Brain microvascular endothelial cell (primary cell): ENCODE data around the gene NDUFA5.
"Not testable (repeated sequence)": the region's sequence is repeated elsewhere in the genome, so short reads cannot be mapped to it uniquely, and the experiment has no call there.

ENCODE experiments used
- DNase-seq: peaks from one replicate; pipeline ENCODE4 v3.0.0-alpha.2; 2020
- H3K27ac ChIP-seq: fragments of 250-450 bp; sonication (Bioruptor Pico); 2 replicates; pipeline ENCODE4 v1.5.1; 2020; ENCODE audit warnings: mild to moderate bottlenecking, moderate library complexity
- H3K27me3 ChIP-seq: fragments of 250-450 bp; sonication (Bioruptor Pico); replicated peaks from 2 replicates; pipeline ENCODE4 v1.5.1; 2020; ENCODE audit warnings: mild to moderate bottlenecking
- H3K36me3 ChIP-seq: fragments of 250-450 bp; sonication (Bioruptor Pico); replicated peaks from 2 replicates; pipeline ENCODE4 v1.5.1; 2020; ENCODE audit warnings: mild to moderate bottlenecking
- H3K4me3 ChIP-seq: 2 replicates; pipeline ENCODE4 v1.5.1; 2011; ENCODE audit warnings: low read depth, mild to moderate bottlenecking, control low read depth, low read length, moderate library complexity
- in situ Hi-C: cut with HindIII; loops from 2 replicates; pipeline ENCODE4 v1.10.0; 2017; ENCODE audit warnings: low sequenced_read_pairs, low pct_ligation_motif_present
- TF ChIP-seq, protein P1 (sequence below): IDR thresholded peaks from 2 replicates; pipeline ENCODE4 v1.5.1; 2011; ENCODE audit warnings: low read depth, mild to moderate bottlenecking, moderate library complexity, low read length, control low read depth, inconsistent platforms; ENCODE audit errors: missing control alignments

NDUFA5 gene

DNA sequence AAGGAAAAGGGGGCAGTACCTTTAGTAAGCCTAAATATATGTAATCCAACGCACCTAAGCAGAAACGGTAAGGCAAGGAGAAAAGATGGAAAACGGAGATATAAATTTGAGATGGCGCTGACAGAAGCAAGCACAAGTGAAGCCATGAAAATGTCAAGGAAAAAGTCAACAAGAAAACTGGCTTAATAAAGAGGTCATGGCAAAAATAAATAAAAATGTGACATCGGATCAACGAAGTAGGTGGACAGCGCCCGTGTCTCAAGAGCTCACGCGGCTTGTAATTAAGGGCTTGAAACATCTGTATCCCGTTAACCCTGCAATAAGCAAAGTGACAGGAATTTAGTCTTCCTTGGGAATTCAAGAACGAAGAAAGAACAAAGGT, 611 bp downstream of the NDUFA5 start:
- DNase-seq, result no peak
- Histone ChIP-seq H3K36me3 (peaks cover 7% of the 10 kb centered on the region), H3K27me3 (no peaks in the 10 kb centered on the region), H3K27ac (peak overlapping the region; percentile 84), H3K4me3 (peak overlapping the region; percentile 87)
- in situ Hi-C loops, result no loop called here
- TF ChIP-seq, protein P1, sequence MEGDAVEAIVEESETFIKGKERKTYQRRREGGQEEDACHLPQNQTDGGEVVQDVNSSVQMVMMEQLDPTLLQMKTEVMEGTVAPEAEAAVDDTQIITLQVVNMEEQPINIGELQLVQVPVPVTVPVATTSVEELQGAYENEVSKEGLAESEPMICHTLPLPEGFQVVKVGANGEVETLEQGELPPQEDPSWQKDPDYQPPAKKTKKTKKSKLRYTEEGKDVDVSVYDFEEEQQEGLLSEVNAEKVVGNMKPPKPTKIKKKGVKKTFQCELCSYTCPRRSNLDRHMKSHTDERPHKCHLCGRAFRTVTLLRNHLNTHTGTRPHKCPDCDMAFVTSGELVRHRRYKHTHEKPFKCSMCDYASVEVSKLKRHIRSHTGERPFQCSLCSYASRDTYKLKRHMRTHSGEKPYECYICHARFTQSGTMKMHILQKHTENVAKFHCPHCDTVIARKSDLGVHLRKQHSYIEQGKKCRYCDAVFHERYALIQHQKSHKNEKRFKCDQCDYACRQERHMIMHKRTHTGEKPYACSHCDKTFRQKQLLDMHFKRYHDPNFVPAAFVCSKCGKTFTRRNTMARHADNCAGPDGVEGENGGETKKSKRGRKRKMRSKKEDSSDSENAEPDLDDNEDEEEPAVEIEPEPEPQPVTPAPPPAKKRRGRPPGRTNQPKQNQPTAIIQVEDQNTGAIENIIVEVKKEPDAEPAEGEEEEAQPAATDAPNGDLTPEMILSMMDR, result no peak

DNA sequence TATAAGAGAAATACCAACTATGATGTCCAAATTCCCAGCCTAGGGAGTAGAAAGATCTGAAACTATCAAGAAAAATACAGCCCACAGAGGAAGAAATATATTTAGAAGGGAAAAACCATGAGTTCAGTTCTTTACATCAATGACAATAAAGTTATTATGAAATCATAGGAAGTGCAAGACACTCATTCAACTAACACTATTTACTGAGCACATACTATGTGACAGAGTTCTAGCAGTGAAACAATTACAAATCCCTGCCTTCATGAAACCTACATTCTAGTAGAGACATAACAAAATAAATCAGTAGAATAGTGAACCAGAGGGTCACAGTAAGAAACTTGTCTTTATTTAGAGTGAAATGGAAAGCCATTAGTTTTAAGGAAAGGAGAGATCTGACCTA, 2.1 kb downstream of the NDUFA5 start:
- no peaks in the 10 kb centered on the region for H3K27me3 ChIP-seq
- no peak overlapping the region for H3K4me3 ChIP-seq
- H3K36me3 ChIP-seq, result peaks cover 7% of the 10 kb centered on the region
- DNase-seq, result no peak
- H3K27ac ChIP-seq, result no peak overlapping the region
- TF ChIP-seq, protein P1, result no peak
- in situ Hi-C loops, result no loop called here

DNA sequence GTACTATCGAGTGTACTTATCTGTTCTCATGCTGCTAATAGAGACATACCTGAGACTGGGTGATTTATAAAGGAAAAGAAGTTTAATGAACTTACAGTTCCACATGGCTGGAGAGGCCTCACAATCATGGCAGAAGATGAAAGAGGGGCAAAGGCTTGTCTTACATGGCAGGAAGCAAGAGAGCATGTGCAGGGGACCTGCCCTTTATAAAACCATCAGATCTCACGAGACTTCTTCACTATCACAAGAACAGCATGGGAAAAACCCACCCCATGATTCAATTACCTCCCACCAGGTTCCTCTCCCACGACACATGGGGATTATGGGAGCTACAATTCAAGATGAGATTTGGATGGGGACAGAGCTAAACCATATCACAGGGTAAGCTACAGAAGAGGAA, 4.5 kb downstream of the NDUFA5 start:
- Histone ChIP-seq H3K36me3 (peaks cover 10% of the 10 kb centered on the region), H3K27ac (no peak overlapping the region), H3K27me3 (no peaks in the 10 kb centered on the region), H3K4me3 (no peak overlapping the region)
- TF ChIP-seq, protein P1, result no peak
- DNase-seq, result no peak
- in situ Hi-C loops, result no loop called here

DNA sequence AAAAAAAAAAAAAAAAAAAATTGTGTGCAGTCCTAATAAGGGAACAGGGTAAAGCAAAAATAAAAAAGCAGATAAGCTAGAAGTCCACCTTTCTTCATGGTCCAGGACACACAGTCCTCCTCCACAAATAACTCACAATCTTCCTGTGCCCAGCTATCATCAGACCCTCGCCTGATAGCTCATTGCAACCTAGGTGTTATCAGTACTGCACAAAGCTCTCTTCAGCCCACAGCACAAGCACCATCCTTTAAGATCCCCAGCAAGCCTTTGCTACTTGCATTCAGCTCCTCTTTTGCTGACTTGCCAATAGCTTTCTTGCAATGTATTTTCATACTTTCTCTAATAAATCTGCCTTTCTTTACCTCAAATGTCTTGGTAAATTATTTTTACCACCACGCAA, 5.0 kb downstream of the NDUFA5 start:
- H3K27ac ChIP-seq, result no peak overlapping the region
- TF ChIP-seq, protein P1, result no peak
- in situ Hi-C loops, result no loop called here
- H3K4me3 ChIP-seq, result no peak overlapping the region
- no peak for DNase-seq
- peaks cover 10% of the 10 kb centered on the region for H3K36me3 ChIP-seq
- H3K27me3 ChIP-seq, result no peaks in the 10 kb centered on the region

DNA sequence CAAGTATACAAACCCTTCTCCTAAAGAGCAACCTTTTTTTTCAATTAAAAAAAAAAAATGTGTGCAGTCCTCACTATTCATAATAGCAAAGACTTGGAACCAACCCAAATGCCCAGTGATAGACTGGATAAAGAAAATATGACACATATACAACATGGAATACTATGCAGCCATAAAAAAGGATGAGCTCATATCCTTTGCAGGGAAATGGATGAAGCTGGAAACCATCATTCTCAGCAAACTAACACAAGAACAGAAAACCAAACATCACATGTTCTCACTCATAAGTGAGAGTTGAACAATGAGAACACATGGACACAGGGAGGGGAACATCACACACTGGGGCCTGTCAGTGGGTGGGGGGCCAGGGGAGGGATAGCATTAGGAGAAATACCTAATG, 5.5 kb downstream of the NDUFA5 start:
- DNase-seq, H3K4me3 ChIP-seq, in situ Hi-C loops, H3K36me3 ChIP-seq, H3K27ac ChIP-seq, H3K27me3 ChIP-seq: not testable (repeated sequence)

DNA sequence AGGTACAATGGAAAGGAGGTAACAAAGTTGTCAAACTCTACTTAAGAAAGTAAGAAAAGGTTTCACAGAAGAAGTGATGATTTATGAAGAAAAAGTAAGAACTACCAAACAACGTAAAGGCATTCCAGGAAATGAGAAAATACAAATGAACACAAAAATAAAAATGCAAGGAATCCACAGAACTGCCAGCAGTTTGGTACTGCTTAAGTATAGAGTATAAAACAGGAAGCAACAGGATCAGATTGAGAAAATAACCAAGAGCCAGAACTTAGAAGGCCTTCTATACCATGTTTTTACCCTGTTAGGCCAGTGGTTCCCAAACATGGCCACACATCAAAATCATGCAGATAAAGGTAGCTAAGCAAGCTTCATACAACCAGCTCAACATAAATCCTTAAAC, 9.2 kb downstream of the NDUFA5 start:
- TF ChIP-seq, protein P1, result no peak
- H3K27ac ChIP-seq, result no peak overlapping the region
- H3K27me3 ChIP-seq, result no peaks in the 10 kb centered on the region
- in situ Hi-C loops, result no loop called here
- no peak overlapping the region for H3K4me3 ChIP-seq
- DNase-seq, result no peak
- peaks cover 10% of the 10 kb centered on the region for H3K36me3 ChIP-seq
